MM.1S (cell line): ENCODE results near the gene SAE1.

Source experiments
- EZH2phosphoT487 ChIP-seq: fragments of 300-600 bp; sonication (generic); IDR thresholded peaks from 2 replicates; pipeline ENCODE4 v1.6.1; 2018; ENCODE audit warnings: antibody characterized with exemption, low read length
- TF ChIP-seq, protein P1 (sequence below): fragments of 300-600 bp; sonication (generic); IDR thresholded peaks from 2 replicates; pipeline ENCODE4 v1.5.1; 2016; ENCODE audit warnings: antibody characterized with exemption, low read length, mixed read lengths

DNA sequence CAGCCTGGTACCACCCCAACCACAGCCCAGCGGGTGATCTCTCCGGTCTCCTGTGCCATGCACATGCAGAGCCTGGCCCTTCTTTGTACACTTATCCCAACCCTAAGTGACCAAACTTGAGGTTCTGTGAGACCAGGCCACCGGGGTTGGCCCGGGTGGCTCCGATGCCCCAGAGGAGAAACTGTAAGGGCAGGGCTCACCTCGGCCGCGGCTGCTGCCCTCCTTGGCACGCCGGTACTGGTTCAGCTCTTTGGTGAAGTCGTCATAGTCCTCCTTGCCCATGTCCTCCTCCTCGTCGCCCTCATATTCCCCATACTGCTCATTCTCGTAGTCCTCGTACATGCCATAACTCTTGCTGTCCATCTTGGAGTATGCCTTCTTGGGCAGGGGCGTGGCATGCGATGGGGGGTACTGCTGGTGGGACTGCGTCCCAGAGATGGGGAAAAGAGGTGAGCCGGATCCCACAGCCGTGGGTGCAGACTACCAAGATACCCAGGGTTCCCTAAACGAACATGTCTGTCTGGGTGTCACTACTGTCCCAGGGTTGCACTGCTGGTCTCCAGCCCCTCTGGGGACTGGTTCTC is 40.8 kb upstream of the SAE1 start:
- TF ChIP-seq, protein P1, sequence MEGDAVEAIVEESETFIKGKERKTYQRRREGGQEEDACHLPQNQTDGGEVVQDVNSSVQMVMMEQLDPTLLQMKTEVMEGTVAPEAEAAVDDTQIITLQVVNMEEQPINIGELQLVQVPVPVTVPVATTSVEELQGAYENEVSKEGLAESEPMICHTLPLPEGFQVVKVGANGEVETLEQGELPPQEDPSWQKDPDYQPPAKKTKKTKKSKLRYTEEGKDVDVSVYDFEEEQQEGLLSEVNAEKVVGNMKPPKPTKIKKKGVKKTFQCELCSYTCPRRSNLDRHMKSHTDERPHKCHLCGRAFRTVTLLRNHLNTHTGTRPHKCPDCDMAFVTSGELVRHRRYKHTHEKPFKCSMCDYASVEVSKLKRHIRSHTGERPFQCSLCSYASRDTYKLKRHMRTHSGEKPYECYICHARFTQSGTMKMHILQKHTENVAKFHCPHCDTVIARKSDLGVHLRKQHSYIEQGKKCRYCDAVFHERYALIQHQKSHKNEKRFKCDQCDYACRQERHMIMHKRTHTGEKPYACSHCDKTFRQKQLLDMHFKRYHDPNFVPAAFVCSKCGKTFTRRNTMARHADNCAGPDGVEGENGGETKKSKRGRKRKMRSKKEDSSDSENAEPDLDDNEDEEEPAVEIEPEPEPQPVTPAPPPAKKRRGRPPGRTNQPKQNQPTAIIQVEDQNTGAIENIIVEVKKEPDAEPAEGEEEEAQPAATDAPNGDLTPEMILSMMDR = no peak
- TF ChIP-seq EZH2phosphoT487 = no peak
